ENCODE results near the gene BLOC1S1. TPM values are rescaled to one million over a fixed set of nuclear protein-coding genes. Genes with fewer than 3 reads are reported as not detected.

Gene BLOC1S1
- total RNA-seq, 1 experiment from 2014 or later: 184 TPM

- in situ Hi-C loops (cut with HindIII; ENCODE audit: low pct_unique_long_range_greater_than_20kb, low sequenced_read_pairs): no loop called here
- DNase-seq (ENCODE audit: low read depth): no peak
Observed at GRCh38 chr12:55736076-55736475, 20.2 kb downstream of the BLOC1S1 start.

GRCh38 chr12:55736780-55737580 lies 21.1 kb downstream of the BLOC1S1 start:
- DNase-seq (ENCODE audit: low read depth): peak; percentile 72
- in situ Hi-C loops (cut with HindIII; ENCODE audit: low pct_unique_long_range_greater_than_20kb, low sequenced_read_pairs): no loop called here

- in situ Hi-C loops (cut with HindIII; ENCODE audit: low pct_unique_long_range_greater_than_20kb, low sequenced_read_pairs): no loop called here
Observed at GRCh38 chr12:55737581-55738122, 21.8 kb downstream of the BLOC1S1 start.

GRCh38 chr12:55738123-55739024 lies 22.5 kb downstream of the BLOC1S1 start:
- in situ Hi-C loops (cut with HindIII; ENCODE audit: low pct_unique_long_range_greater_than_20kb, low sequenced_read_pairs): no loop called here
- peak; percentile 89 for DNase-seq (ENCODE audit: low read depth)

More at GRCh38 chr12:55737581-55738122, 21.8 kb downstream of the BLOC1S1 start:
- DNase-seq (ENCODE audit: low read depth): no peak

- no peak for DNase-seq (ENCODE audit: low read depth)
- in situ Hi-C loops (cut with HindIII; ENCODE audit: low pct_unique_long_range_greater_than_20kb, low sequenced_read_pairs): no loop called here
Observed at GRCh38 chr12:55739025-55739378, 23.2 kb downstream of the BLOC1S1 start.

GRCh38 chr12:55741931-55742680 lies 26.3 kb downstream of the BLOC1S1 start:
- in situ Hi-C loops (cut with HindIII; ENCODE audit: low pct_unique_long_range_greater_than_20kb, low sequenced_read_pairs): no loop called here

GRCh38 chr12:55742719-55743405 lies 27.0 kb downstream of the BLOC1S1 start, which contains the start of gene GDF11:
Gene GDF11 (plus strand): TSS chr12:55743122. CDS start chr12:55743317, 195 bp downstream.
- in situ Hi-C loops (cut with HindIII; ENCODE audit: low pct_unique_long_range_greater_than_20kb, low sequenced_read_pairs): no loop called here
- DNase-seq (ENCODE audit: low read depth): peak; percentile 73

More at GRCh38 chr12:55741931-55742680, 26.3 kb downstream of the BLOC1S1 start:
- no peak for DNase-seq (ENCODE audit: low read depth)

- peak; percentile 54 for DNase-seq (ENCODE audit: low read depth)
- in situ Hi-C loops (cut with HindIII; ENCODE audit: low pct_unique_long_range_greater_than_20kb, low sequenced_read_pairs): no loop called here
Observed at GRCh38 chr12:55743406-55744339, 27.8 kb downstream of the BLOC1S1 start.

GRCh38 chr12:55744340-55745030 lies 28.6 kb downstream of the BLOC1S1 start:
- no peak for DNase-seq (ENCODE audit: low read depth)
- in situ Hi-C loops (cut with HindIII; ENCODE audit: low pct_unique_long_range_greater_than_20kb, low sequenced_read_pairs): no loop called here

- DNase-seq (ENCODE audit: low read depth): no peak
- in situ Hi-C loops (cut with HindIII; ENCODE audit: low pct_unique_long_range_greater_than_20kb, low sequenced_read_pairs): no loop called here
Observed at GRCh38 chr12:55745361-55746173, 29.7 kb downstream of the BLOC1S1 start.

- no peak for DNase-seq (ENCODE audit: low read depth)
- in situ Hi-C loops (cut with HindIII; ENCODE audit: low pct_unique_long_range_greater_than_20kb, low sequenced_read_pairs): no loop called here
Observed at GRCh38 chr12:55746174-55746912, 30.5 kb downstream of the BLOC1S1 start.

- in situ Hi-C loops (cut with HindIII; ENCODE audit: low pct_unique_long_range_greater_than_20kb, low sequenced_read_pairs): no loop called here
- DNase-seq (ENCODE audit: low read depth): no peak
Observed at GRCh38 chr12:55746913-55747231, 31.0 kb downstream of the BLOC1S1 start.

GRCh38 chr12:55748230-55748993 lies 32.6 kb downstream of the BLOC1S1 start:
- in situ Hi-C loops (cut with HindIII; ENCODE audit: low pct_unique_long_range_greater_than_20kb, low sequenced_read_pairs): no loop called here

GRCh38 chr12:55755246-55755645 lies 39.4 kb downstream of the BLOC1S1 start:
- no peak for DNase-seq (ENCODE audit: low read depth)
- in situ Hi-C loops (cut with HindIII; ENCODE audit: low pct_unique_long_range_greater_than_20kb, low sequenced_read_pairs): no loop called here

More at GRCh38 chr12:55748230-55748993, 32.6 kb downstream of the BLOC1S1 start:
- DNase-seq (ENCODE audit: low read depth): no peak
